HCT116 (cell line): ENCODE results near the gene CFAP410. TPM values are rescaled to one million over a fixed set of nuclear protein-coding genes. Genes with fewer than 3 reads are reported as not detected.

Experiments
- ATAC-seq: fragments of 200-7000 bp; cut with Tn5 transposase; 2 replicates; pipeline ENCODE4 v1.9.1; 2020; ENCODE audit warnings: mild to moderate bottlenecking, moderate library complexity
- BruUV-seq: library from RNA; stranded (reverse); fragments of 400-500 nt; replicated peaks from 2 replicates; lab custom pipeline; 2021; lab: Mats Ljungman, UMichigan
- CTCF ChIA-PET: fragments of 300-600 bp; sonication (Branson Sonifier 250); formaldehyde crosslinking; loops from one replicate; lab custom pipeline; 2021; ENCODE audit warnings: antibody characterized with exemption; lab: Charles Lee
- POLR2A ChIA-PET: fragments of 300-600, 350-600 bp; sonication (Branson Sonifier 250); formaldehyde crosslinking; loops from one replicate; lab custom pipeline; 2021; ENCODE audit warnings: antibody characterized with exemption; lab: Charles Lee
- RAD21 ChIA-PET, 2 experiments: fragments of 300-600 bp; sonication (Branson Sonifier 250); formaldehyde crosslinking; loops; one replicate each; lab custom pipeline; 2023; ENCODE audit warnings: low total read pairs in 2 of 2; ENCODE audit not compliant: uncharacterized antibody in 2 of 2, unreplicated experiment in 2 of 2, low non-redundant PET in 1 of 2; lab: Charles Lee
- DNase-seq: peaks from one replicate; pipeline ENCODE4 v3.0.0-alpha.2; 2010; ENCODE audit warnings: low read depth, low spot score
- H2AFZ ChIP-seq: fragments of 200-600 bp; shearing (Covaris generic), sonication (generic); 2 replicates; pipeline ENCODE4 v1.6.1; 2017; ENCODE audit warnings: low read depth, mixed run types, mixed read lengths, antibody characterized with exemption, low read length; ENCODE audit not compliant: poor library complexity, severe bottlenecking
- H3K27ac ChIP-seq: 2 replicates; pipeline ENCODE4 v1.5.1; 2012; ENCODE audit warnings: low read depth, low read length
- H3K27me3 ChIP-seq: fragments of 200-600 bp; sonication (generic); 2 replicates; pipeline ENCODE4 v1.6.1; 2016; ENCODE audit warnings: mixed run types, low read length, mixed read lengths; ENCODE audit not compliant: insufficient read depth
- H3K36me3 ChIP-seq, 2 experiments: fragments of 200-500 bp in 1 of 2; fragments of 200-600 bp in 1 of 2; sonication (Bioruptor generic) in 1 of 2; sonication (generic) in 1 of 2; 2 replicates each; pipeline versions ENCODE4 v1.5.1 to v1.6.1; 2014 to 2016; ENCODE audit warnings: low read length in 2 of 2, inconsistent platforms in 1 of 2, mixed read lengths in 1 of 2, mixed run types in 1 of 2; ENCODE audit not compliant: insufficient read depth in 2 of 2, control insufficient read depth in 1 of 2
- H3K4me1 ChIP-seq, 2 experiments: fragments of 200-600 bp in 1 of 2; sonication (generic) in 1 of 2; 2 replicates each; pipeline versions ENCODE4 v1.5.1 to v1.6.1; 2012 to 2017; ENCODE audit warnings: low read length in 2 of 2, inconsistent platforms in 1 of 2, mild to moderate bottlenecking in 1 of 2, mixed read lengths in 1 of 2, mixed run types in 1 of 2, moderate library complexity in 1 of 2; ENCODE audit not compliant: insufficient read depth in 2 of 2, control insufficient read depth in 1 of 2
- H3K4me2 ChIP-seq: fragments of 200-600 bp; sonication (generic); 2 replicates; pipeline ENCODE4 v1.6.1; 2017; ENCODE audit warnings: mixed run types, low read length, mixed read lengths
- H3K4me3 ChIP-seq, 2 experiments: fragments of 200-600 bp in 1 of 2; sonication (generic) in 1 of 2; replicated peaks in 1 of 2; 2 replicates each; pipeline ENCODE4 v1.5.1; 2011 to 2016; ENCODE audit warnings: low read length in 2 of 2, control low read depth in 1 of 2, low read depth in 1 of 2, mild to moderate bottlenecking in 1 of 2, mixed read lengths in 1 of 2, mixed run types in 1 of 2
- H3K79me2 ChIP-seq: fragments of 200-600 bp; sonication (generic); 2 replicates; pipeline ENCODE4 v1.6.1; 2017; ENCODE audit warnings: mild to moderate bottlenecking, mixed run types, low read length, moderate library complexity, mixed read lengths; ENCODE audit not compliant: insufficient read depth
- H3K9ac ChIP-seq: fragments of 200-600 bp; sonication (generic); 2 replicates; pipeline ENCODE4 v1.6.1; 2016; ENCODE audit warnings: low read length, mixed read lengths
- H3K9me2 ChIP-seq: fragments of 200-600 bp; sonication (generic), shearing (Covaris generic); 2 replicates; pipeline ENCODE4 v1.6.1; 2017; ENCODE audit warnings: mixed run types, mild to moderate bottlenecking, moderate library complexity; ENCODE audit not compliant: insufficient read depth
- H3K9me3 ChIP-seq, 2 experiments: fragments of 200-500 bp in 1 of 2; fragments of 200-600 bp in 1 of 2; sonication (Bioruptor generic) in 1 of 2; sonication (generic) in 1 of 2; 2 replicates each; pipeline ENCODE4 v1.6.1; 2014 to 2017; ENCODE audit warnings: low read length in 2 of 2, mixed read lengths in 2 of 2, inconsistent platforms in 1 of 2, low read depth in 1 of 2, mild to moderate bottlenecking in 1 of 2, mixed run types in 1 of 2, moderate library complexity in 1 of 2; ENCODE audit not compliant: control insufficient read depth in 1 of 2, insufficient read depth in 1 of 2
- H4K20me1 ChIP-seq: fragments of 200-600 bp; sonication (generic), shearing (Covaris generic); 2 replicates; pipeline ENCODE4 v1.6.1; 2017; ENCODE audit warnings: mixed run types, mild to moderate bottlenecking, moderate library complexity; ENCODE audit not compliant: insufficient read depth
- ATF3 ChIP-seq: IDR thresholded peaks from 2 replicates; pipeline ENCODE4 v1.6.1; 2012
- EGR1 ChIP-seq: IDR thresholded peaks from 2 replicates; pipeline ENCODE4 v1.6.1; 2012; ENCODE audit warnings: low read depth
- EZH2 ChIP-seq: fragments of 200-600 bp; sonication (generic); IDR thresholded peaks from 2 replicates; pipeline ENCODE4 v1.6.1; 2017; ENCODE audit warnings: antibody characterized with exemption, mixed run types
- FOSL1 ChIP-seq: IDR thresholded peaks from 2 replicates; pipeline ENCODE4 v1.6.1; 2012; ENCODE audit warnings: low read depth
- JUND ChIP-seq: IDR thresholded peaks from 2 replicates; pipeline ENCODE4 v1.6.1; 2012
- POLR2A ChIP-seq: IDR thresholded peaks from 2 replicates; pipeline ENCODE4 v1.7.0; 2011; ENCODE audit warnings: borderline replicate concordance; ENCODE audit not compliant: insufficient read depth, insufficient read length; ENCODE audit errors: extremely low read depth
- POLR2AphosphoS5 ChIP-seq: IDR thresholded peaks from 2 replicates; pipeline ENCODE4 v1.6.1; 2011; ENCODE audit warnings: mild to moderate bottlenecking, low read depth, low read length, moderate library complexity
- TCF7L2 ChIP-seq: IDR thresholded peaks from 2 replicates; pipeline ENCODE4 v1.7.0; 2011; ENCODE audit warnings: borderline replicate concordance, inconsistent platforms; ENCODE audit not compliant: insufficient read depth, insufficient read length; ENCODE audit errors: extremely low read depth
- ZBTB33 ChIP-seq: IDR thresholded peaks from 2 replicates; pipeline ENCODE4 v1.6.1; 2011; ENCODE audit warnings: mild to moderate bottlenecking, low read length, moderate library complexity; ENCODE audit not compliant: insufficient replicate concordance; ENCODE audit errors: extremely low read depth
- ZFX ChIP-seq: fragments of 450-650 bp; IDR thresholded peaks from 2 replicates; pipeline ENCODE4 v1.6.1; 2017
- intact Hi-C: fragments of 100-400 bp; cut with micrococcal nuclease; formaldehyde crosslinking; loops from 2 replicates; pipeline ENCODE4 v1.10.0; 2022
- total RNA-seq: library from RNA; stranded (reverse); gene quantifications from one replicate; pipeline ENCODE4 v1.2.1, GENCODE V29; 2021; ENCODE audit not compliant: unreplicated experiment
- TF ChIP-seq, protein P1 (sequence below), 3 experiments: fragments of 200-600 bp in 1 of 3; sonication (generic) in 1 of 3; IDR thresholded peaks in 2 of 3; conservative IDR thresholded peaks in 1 of 3; 2 replicates each; pipeline ENCODE4 v1.5.1; 2012 to 2017; ENCODE audit warnings: low read depth in 2 of 3, low read length in 2 of 3, antibody characterized with exemption in 1 of 3, borderline replicate concordance in 1 of 3, control low read depth in 1 of 3, mild to moderate bottlenecking in 1 of 3, mixed read lengths in 1 of 3, mixed run types in 1 of 3, moderate library complexity in 1 of 3; ENCODE audit not compliant: insufficient read depth in 1 of 3

The CFAP410 gene
- total RNA-seq, 1 experiment from 2014 or later = 15.3 TPM

GRCh38 chr21:44299458-44300261, 39.5 kb downstream of the CFAP410 start, which contains the start of gene PFKL:
Gene PFKL (plus strand): TSS chr21:44300053. CDS start chr21:44300106, 53 bp downstream.
- BruUV-seq = no TSS peak
- ATAC-seq (peak; percentile 76), DNase-seq (no peak)
- no peaks in the 10 kb centered on the region for H3K9me2 ChIP-seq
- no peak within 1 kb of the TSS for H2AFZ ChIP-seq
- no peaks in the 10 kb centered on the region for H3K9me3 ChIP-seq
- ChIA-PET POLR2A (interaction anchor here (1.0 kb wide), 1 partner anchor 39 kb away, joined by 3 read pairs; the partner anchor contains the start of gene CFAP410), CTCF (no interaction called here), RAD21 (interaction anchor here in 1 of 2 experiments (0.7 kb wide), 1 partner anchor 184 kb away, joined by 3 read pairs; no protein-coding TSS in a partner anchor)
- intact Hi-C loops = no loop called here
- no peaks in the 10 kb centered on the region for H4K20me1 ChIP-seq
- peak within 1 kb of the TSS; percentile 92 for H3K27ac ChIP-seq
- H3K4me2 ChIP-seq = peak within 1 kb of the TSS; percentile 98
- H3K4me1 ChIP-seq = peaks cover 15 to 48% of the 10 kb centered on the region in 2 experiments
- peak within 1 kb of the TSS; percentile 88 for H3K9ac ChIP-seq
- peak within 1 kb of the TSS; percentile 74 to 76 for H3K4me3 ChIP-seq
- no peaks in the 10 kb centered on the region for H3K27me3 ChIP-seq
- 0 out of 4 replicates have a peak, but pooled peaks cover 0 to 2% of the 10 kb centered on the region in 2 experiments for H3K36me3 ChIP-seq
- peaks cover 38% of the 10 kb centered on the region for H3K79me2 ChIP-seq
- TF ChIP-seq JUND (no peak), EGR1 (no peak), POLR2AphosphoS5 (peak; percentile 68), ZBTB33 (peak; percentile 19), ZFX (peak; percentile 72; the same call in 1 of the 2 replicates), ATF3 (no peak), TCF7L2 (no peak), POLR2A (peak; percentile 60), FOSL1 (no peak), EZH2 (no peak)
- TF ChIP-seq, protein P1, sequence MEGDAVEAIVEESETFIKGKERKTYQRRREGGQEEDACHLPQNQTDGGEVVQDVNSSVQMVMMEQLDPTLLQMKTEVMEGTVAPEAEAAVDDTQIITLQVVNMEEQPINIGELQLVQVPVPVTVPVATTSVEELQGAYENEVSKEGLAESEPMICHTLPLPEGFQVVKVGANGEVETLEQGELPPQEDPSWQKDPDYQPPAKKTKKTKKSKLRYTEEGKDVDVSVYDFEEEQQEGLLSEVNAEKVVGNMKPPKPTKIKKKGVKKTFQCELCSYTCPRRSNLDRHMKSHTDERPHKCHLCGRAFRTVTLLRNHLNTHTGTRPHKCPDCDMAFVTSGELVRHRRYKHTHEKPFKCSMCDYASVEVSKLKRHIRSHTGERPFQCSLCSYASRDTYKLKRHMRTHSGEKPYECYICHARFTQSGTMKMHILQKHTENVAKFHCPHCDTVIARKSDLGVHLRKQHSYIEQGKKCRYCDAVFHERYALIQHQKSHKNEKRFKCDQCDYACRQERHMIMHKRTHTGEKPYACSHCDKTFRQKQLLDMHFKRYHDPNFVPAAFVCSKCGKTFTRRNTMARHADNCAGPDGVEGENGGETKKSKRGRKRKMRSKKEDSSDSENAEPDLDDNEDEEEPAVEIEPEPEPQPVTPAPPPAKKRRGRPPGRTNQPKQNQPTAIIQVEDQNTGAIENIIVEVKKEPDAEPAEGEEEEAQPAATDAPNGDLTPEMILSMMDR (IDR thresholded peaks at IDR 0.05 in 2 of 3, conservative IDR thresholded peaks at IDR 0.05 in 1 of 3; ENCODE audit: borderline replicate concordance in 1 of 3, insufficient read depth in 1 of 3, low read depth in 2 of 3, low read length in 2 of 3) = no peak
